Endometrium (tissue), 2 donors: ENCODE results near the gene ZNF407.

Experiments
- FAIRE-seq: peaks from 2 replicates; lab custom pipeline; 2012; peaks lifted over from hg19 to GRCh38; lab: Jason Lieb, UNC
- donor health status: control.
- donor health status: control.

Gene ZNF407

DNA sequence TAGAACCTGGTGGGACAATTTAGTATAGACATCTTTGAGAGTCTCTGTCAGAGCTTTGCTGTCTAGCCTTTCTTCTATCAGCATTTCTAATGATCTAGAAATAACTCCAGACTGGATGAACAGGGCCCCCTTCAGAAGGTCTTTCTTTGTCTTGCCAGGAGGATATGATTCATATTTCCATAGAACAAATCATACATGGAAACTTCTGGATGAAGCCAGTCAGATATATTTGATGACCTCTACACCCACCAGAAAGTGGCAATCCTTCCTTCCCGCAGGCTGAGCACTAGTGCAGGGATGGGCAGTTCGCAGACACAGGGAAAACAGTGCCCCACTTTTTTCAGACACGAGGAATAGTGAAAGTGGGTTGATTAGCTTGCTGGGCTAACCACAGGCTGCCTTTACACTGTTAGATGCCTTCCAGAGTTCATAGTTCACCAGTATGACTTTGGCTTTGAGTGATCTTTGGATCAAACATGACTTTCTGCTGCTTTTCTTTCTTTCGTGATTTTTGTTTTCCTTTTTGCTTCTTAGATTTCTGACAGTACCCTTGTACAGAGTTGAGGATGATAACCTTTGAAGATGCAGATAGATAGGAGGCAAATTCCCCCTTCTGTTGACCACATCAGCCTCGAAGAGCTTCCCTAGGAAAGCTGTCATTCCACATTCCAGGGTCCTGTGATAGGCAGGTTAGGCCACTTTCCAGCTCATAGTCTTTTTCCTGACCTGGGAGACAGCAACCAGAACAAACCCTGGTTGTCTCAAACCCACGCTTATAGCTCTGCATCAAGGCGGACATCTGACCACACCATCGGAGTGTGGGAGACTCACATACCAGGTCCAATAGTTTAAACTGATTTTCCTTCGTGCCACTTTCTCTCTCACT is 237.0 kb downstream of the ZNF407 start:
- no peak for FAIRE-seq

DNA sequence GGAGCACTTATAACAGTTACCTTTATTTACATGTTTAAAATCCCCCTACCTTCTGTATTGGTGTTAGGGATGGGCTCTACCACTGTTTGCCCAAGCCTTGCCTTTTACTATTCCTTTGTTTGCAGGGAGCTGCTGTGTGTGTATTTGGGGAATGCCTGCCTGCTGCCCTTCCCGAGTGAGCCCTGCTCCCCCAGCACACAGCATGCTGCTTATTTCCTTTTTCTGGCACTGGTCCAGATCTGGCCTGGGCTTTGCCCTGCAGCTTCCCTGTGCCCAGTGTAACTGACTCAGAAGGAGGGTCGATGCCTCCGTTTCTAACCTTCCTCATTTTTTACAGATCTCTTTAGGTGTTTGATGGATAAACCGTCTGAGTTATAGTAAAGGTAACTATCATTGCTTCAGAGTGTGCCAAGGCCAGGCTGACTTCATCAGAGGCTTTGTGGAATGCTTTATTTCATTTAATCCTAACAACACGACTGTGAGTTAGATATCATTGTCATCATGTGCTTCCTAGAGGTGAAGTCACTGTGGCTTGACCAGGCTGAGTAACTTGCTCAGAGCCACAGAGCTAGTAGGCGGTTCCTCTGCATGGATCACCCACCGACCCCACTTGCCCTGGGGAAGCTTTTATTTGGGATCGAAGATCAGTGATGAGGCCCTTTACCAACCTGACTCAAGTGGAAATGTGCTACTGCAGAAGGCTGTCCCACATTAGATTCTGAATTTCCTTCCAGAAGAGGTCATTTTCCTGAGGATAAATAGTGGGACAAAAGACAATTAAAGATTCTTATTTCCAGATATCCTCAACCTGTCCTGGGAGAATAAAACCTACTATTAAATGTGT is 238.8 kb downstream of the ZNF407 start:
- FAIRE-seq, result no peak

DNA sequence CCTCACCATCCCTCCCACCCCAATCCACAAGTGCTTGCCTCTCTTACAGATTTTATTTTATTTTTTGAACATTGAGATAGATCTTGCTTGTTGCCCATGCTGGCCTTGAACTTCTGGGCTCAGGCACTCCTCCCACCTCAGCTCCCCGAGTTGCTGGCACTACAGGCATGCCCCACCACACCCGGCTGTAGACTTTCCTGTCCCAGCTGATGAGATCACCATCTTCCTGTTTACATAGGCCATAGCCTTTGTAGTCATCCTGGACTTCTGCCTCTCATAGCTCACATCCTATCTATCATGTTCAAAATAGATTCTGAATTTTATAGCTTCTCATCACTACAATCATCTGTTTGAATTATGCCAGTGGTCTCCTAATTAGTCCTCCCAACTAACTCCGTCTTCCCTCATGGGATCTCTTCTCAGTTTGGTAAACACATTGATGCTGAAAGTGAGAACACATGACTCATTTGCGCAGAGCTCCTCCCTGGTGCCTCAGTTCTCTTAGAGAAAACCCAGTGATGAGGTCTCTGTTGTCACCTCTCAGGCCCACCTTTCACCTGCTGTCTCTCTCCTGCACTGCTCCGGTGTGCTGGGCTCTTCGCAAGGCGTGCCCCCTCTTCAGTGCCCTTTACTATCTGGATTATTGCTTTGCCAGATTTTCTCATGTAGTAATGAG is 243.0 kb downstream of the ZNF407 start:
- no peak for FAIRE-seq

DNA sequence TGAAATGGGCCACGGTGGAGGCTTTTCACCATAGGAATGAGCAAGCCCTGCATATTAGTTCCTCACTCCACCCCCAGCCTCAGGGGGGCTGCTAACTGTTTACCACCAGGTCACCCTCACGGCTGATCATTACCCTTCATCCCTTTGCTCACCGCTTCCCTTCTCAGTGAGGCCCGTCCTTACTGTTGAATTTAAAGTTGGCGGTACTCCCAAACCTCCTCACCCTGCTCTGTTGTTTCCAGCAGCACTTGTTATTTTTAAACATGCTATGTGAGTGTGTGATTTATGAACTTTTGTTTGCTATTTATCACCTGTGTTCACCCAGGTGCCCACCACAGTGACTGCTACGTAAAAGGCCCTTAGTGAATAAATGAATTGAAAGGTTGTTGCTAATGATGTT is 243.6 kb downstream of the ZNF407 start:
- FAIRE-seq, result no peak

DNA sequence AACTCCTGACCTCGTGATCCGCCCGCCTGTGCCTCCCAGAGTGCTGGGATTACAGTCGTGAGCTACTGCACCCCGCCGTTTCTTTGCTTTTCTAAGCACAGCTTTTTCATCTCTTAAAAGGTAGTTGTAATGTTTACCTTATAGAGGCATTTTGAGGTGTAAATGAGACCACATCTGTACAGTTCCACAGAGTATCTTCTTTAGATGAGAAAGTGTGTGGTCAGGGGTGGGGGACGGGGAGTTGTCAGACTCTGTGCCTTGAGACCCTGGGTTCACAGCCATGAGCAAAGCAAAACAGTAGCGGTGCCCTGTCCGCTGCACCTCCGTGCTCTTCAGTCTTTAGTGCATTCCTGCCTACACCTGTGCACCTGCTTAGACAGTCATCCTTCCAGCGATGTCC is 251.6 kb downstream of the ZNF407 start:
- FAIRE-seq, result no peak

DNA sequence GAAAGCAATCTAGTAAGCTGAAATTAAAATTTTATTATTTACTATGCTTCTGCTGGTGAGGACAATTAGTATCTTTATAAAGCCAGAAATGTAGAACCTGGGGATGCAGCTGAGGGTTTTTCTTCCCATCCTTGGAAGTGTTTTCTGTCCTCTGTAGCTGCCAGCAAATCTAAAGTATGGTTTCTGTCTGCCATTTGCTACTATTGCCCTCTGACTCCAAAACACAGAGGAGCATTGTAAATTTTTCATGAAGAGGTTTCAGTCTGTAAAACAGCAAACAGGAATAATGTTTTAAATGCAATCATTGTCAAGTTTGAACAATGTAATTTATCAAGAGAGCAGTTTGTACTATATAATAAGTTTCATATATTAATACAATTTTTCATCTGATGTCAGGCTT is 258.8 kb downstream of the ZNF407 start:
- FAIRE-seq, result no peak

DNA sequence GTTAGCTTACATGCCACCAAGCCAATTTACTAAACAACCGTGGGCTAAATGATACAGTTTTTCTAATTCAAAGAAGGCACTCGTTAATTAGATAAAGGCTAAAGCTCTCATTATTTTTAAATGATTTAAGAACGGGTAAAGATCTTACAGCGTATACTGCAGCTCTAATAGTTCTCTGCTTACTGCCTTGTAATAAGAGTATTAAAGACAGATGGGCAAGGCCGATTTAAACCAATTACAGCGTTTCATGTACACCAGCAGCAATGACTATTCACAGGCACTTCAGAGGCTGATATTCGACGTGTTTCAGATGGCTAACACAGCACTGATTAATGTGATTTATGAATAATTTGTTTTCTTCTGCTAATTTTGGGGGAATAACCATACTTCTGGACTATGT is 259.3 kb downstream of the ZNF407 start:
- no peak for FAIRE-seq

DNA sequence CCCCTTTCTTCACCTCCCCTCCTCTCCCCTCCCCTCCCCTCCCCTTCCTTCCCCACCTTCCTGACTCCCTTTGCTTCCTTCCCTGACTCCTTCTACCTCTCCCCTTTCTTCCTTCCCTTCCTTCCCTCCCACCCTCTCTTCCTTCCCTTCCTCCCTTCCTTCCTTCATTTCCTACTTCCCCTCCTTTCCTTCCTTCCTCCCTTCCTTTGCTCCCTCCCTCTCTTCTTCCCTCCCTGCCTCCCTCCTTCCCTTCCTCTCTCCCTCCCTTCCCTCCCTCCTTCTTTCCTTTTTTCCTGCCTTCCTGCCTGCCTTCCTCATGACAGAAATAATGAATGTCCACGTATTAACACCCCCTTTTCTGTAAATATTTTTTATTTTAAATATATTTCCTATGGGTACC is 260.2 kb downstream of the ZNF407 start:
- no peak for FAIRE-seq

DNA sequence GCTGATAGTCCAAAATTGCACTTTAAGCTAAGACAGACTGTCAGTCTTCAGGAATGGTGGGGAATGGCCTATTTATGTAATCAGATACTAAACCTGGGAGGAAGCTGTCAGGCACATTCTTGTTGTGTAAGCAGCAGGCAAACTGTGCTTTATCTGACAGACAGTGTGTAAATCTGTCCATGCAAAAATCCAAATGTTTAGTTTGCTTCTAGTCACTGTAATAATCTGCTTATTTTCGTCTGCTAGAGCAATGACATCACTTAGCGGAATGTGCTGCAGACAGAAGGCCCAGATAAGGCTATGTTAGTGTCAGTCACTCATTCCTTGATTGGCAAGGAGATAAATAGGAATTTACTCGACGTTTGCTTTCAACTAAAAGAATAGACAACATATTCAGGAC is 263.5 kb downstream of the ZNF407 start:
- no peak for FAIRE-seq

DNA sequence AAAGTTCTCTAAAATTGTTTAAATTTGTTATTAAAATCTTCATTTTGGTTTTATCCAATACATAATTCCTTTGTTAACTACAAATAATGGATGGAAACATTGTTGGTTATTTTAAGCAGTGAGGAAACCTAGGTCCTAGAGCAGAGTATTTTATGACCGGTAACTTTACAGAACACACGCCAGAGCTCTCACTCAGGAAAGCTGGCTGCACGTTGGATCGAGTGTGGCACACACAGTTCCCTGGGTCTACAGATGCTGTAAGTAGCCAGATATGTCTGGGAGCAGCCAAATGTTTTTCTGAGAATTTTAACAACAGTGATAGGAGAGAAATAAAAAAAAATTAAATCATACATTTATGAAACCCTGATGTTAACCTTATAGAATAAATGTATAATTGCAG is 264.4 kb downstream of the ZNF407 start:
- no peak for FAIRE-seq

DNA sequence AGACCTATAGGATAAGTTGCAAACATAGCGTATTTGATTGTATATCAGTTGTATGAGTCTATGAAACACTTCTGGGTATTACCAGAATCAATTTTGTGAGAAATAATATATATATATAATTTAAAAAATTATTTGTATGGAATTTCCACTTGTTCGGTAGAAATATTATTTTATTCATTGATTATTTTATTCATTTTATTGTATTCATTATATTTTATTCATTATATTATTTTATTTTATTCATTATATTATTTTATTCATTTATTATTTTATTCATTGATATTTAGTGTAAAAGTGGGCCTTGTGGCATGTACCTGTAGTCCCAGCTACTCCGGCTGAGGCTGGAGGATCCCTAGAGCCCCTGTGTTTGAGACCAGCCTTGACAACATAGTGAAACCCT is 268.9 kb downstream of the ZNF407 start:
- peak; percentile 35 for FAIRE-seq

DNA sequence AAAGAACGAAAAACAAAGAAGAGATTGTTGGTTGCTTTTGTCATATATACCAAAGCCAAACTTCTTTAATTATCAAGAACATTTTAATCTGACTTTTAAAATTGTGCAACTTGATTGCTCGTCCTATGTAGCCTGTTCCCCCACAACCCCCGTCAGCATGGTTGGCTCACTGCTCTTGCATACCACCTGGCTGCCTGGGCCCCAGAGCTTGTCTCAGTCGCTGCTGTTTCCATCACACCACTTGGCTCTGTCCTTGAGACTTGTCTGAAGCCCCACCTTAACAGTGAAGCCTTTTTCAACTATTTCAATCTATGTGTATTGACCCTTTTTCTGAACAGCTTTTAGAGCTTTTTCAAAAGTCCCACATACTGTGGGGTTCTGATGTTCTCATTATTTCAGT is 270.8 kb downstream of the ZNF407 start:
- no peak for FAIRE-seq

DNA sequence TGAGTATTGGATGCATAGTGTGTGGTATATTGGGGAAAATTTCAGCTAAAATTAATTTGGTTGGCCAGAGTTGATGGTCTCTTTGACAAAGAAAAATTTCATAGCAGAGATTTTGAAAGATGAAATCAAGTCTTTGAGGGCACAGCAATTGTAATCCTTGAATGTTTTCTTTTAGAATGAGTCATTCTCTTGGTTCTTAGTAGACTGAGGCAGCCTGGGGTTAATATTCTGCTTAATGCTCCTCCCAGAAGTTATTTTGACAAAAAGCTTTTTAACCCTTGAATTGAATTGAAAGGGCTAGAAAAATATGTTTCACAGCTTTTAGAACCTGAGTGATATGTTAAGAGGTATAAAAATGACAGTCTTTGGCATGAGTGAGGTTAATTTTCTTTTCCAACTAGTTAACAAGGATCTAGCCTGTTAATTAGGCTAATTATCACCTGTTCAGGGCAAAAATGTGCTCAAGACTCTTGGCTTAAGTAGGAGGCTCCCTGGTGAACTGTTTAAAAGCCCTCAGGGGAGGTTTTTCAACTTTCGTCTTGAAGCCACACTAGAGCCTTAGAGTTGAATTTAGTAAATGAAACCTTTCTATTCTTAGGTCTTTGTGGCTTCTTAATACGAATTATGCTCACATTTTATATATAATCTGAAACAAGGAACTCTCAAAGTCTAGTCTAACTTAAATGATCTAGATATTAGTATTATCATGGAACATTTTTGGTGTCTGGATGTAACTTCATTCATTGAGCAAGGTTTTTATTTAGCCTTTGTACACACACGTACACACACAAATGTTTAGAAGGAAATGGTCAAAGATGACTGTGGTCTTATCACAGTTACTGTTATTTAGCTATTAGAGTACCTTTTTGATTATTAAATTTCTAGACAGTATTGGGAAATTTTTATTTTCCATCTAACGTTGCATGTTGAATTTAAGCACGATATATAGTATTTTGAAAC is 272.5 kb downstream of the ZNF407 start:
- FAIRE-seq, result no peak

DNA sequence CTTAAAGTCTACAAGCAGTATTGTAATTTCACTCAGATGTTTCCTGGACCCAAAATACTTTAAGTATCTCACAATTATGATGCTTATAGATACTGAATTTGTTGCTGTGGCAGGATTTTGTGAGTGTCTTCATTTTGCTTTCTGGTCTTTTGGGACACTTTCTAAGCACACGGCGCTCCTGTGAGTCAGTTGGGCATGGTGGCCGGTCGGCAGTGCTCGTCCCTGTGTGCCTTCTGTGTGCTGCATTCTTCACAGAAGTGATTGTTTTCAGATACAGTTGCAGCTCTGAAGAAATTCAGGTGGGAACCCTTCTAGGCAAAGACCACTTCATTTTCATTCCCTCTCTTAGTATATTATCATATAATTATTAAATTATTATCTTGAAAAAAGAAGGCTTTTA is 273.3 kb downstream of the ZNF407 start:
- FAIRE-seq, result no peak

DNA sequence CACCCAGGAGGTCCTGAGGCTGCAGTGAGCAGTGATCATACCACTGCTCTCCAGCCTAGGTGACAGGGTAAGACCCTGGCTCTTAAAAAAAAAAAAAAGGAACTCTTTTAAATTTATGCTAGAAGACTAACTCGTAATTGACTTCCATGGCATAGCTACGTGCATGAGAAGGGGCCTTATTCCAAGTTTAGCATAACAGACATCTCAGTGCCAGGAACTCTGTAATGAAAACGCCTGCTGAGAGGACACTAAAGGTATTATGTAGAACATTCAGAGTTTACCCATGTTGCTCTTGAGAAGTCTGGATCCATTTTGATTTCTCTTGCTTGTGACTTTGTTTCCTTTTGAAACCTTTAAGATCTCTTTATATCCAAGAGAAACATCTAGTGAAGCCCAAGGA is 276.0 kb downstream of the ZNF407 start:
- FAIRE-seq, result no peak

DNA sequence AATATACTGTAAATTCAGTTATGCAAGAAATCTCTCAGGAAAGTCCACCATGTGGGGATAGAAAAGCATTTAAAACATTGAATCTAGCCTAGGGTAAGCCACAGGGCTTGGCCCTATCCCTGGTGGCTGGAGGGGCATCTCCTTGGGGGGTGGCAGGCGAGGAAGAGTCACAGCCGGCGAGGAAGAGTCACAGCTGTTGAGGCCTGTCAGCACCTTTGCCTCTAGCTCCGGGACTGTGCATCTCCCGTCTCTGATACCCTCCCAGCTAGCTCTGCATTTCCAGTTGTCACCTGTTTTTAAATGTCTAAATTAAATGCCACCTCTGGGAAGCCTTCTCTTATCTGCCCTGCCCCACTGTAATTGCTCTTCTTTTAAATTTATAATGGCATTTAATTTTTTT is 276.7 kb downstream of the ZNF407 start:
- FAIRE-seq, result no peak

DNA sequence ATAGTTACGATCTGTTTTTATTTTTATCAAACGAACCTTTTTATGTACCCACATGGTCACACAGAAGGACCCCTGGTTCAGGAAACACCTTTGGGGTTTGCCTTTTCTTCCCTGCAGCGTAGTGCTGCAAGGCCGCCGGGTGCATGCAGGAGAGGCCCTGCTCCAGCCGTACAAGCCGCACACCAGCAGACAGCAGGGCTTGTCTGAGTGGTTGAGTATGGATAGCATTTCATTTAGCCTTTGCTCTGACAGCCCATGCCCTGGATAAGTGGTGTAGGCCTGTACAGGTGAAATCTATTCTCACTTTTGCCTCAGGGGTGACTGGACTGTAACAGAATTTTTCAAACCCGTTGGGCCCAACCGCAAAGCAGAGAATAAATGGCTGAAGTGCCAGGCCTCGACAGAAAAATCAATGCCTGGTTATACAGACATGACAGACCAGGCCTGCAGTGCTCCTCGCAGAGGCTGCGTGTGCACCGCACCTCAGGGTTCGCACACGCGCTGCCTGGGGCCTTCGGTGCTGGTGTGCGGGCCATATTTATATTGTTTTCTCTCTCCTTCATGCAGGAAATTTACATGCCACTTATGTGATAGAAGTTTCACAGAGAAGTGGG is 279.1 kb downstream of the ZNF407 start:
- FAIRE-seq, result no peak

DNA sequence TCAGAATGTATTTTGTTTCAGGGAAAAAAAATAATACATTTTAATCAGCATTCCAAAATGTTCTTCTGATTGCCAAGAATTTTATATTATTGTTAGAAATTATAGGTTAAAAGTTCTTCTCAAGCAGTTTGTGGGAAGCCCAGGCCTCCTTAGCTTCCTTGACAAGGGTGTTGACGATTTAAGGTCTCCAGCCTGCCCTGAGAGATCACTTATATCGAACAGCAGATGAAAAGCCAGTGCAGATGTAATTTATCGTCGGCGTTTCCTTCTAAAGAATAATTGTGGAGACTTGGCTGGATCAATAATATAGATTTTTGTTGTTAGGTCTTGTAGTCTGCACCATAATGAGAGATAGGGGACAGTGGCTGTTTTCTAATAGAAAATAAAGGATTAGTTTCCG is 280.6 kb downstream of the ZNF407 start:
- FAIRE-seq, result no peak

DNA sequence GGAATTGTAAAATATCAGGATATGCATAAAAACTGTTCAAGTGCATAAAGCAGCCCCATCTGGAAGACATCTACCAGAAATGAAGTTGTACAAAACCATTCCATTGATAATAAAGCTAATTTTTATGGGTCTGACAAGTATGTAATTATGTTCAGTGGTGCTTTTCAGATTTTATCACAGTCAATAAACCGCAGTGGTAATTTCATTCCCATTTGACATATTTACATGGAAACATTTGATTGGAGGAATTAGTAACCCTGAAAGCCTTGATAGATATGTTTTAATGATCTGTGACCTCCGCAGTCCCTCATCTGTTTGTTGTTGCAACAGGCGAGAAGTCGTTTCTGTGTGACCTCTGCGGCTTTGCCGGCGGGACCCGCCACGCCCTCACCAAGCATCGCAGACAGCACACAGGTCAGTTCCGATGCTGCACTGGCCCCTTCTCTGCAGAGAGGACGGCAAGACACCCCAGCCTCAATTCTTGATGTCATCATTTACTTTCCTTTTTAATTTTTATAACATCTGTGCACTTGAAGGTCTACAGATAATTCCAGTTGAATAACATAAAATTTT is 283.1 kb downstream of the ZNF407 start:
- FAIRE-seq, result no peak

DNA sequence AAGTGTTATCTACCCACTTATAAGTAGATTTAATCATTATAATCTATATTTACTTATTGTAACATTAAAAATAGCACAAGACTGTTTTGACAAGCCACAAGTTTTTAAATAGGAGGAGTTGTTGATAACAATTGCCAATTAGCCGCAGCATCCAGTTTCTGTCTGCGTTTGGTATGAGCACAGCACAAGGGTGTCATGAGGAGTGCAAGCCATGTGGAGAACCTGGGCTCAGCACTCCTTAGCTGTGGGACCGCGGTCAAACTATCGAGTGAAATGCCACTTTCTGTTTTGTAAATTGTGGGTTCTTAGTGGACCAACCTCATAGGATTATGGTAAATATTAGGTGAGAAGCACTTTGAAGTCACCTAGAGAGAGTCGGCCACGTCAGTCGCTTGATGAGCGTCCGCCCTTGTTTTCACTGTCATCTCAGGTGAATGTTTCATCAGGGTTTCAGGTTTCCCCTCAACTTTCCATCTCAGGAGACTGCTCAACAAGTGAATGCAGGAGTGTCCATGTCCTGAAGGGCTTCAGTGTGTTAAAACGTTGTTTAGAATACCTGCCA is 294.5 kb downstream of the ZNF407 start:
- FAIRE-seq, result no peak

DNA sequence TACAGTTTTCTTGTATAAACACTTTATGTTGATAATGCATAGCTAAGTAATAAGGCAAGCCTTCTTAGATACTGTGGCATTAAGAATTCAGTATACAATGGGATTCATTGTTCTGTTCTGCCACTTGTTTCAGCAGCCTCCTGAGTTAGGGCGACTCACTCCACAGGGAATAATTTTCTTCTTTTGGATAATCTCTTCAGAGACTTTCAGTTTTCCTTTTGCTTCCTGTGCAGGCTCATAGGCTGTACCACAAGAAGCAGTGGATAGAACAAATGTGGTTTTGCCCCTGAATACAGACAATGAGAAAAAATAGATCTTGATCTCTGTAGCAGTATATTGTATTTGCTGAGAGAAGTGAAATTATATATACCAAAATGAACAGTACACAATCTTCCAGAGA is 298.0 kb downstream of the ZNF407 start:
- no peak for FAIRE-seq
